ENCODE data around the gene PSMD6. TPM values are rescaled to one million over a fixed set of nuclear protein-coding genes. Genes with fewer than 3 reads are reported as not detected.

Gene PSMD6
- total RNA-seq, 1 donor from 2014 or later = 81.4 TPM

GRCh38 chr3:63975723-63976122, 47.6 kb downstream of the PSMD6 start:
- Mint-ChIP-seq H3K9me3 (no peaks in the 10 kb centered on the region), H3K27ac (peak overlapping the region; percentile 16), H3K4me1 (ENCODE audit: unreplicated experiment) (peaks cover 39% of the 10 kb centered on the region), H3K4me3 (peak overlapping the region; percentile 1), H3K27me3 (no peaks in the 10 kb centered on the region), H3K36me3 (peaks cover 14% of the 10 kb centered on the region)
- TF ChIP-seq, protein P1, sequence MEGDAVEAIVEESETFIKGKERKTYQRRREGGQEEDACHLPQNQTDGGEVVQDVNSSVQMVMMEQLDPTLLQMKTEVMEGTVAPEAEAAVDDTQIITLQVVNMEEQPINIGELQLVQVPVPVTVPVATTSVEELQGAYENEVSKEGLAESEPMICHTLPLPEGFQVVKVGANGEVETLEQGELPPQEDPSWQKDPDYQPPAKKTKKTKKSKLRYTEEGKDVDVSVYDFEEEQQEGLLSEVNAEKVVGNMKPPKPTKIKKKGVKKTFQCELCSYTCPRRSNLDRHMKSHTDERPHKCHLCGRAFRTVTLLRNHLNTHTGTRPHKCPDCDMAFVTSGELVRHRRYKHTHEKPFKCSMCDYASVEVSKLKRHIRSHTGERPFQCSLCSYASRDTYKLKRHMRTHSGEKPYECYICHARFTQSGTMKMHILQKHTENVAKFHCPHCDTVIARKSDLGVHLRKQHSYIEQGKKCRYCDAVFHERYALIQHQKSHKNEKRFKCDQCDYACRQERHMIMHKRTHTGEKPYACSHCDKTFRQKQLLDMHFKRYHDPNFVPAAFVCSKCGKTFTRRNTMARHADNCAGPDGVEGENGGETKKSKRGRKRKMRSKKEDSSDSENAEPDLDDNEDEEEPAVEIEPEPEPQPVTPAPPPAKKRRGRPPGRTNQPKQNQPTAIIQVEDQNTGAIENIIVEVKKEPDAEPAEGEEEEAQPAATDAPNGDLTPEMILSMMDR (conservative IDR thresholded peaks at IDR 0.05) = no peak
- no peak for DNase-seq (ENCODE audit: extremely low spot score, unreplicated experiment)

GRCh38 chr3:63974451-63974850, 48.8 kb downstream of the PSMD6 start:
- no peak for DNase-seq (ENCODE audit: extremely low spot score, unreplicated experiment)
- H3K27me3 Mint-ChIP-seq = no peaks in the 10 kb centered on the region
- no peak overlapping the region for H3K27ac Mint-ChIP-seq
- no peak overlapping the region for H3K4me3 Mint-ChIP-seq
- H3K9me3 Mint-ChIP-seq = no peaks in the 10 kb centered on the region
- H3K36me3 Mint-ChIP-seq = peaks cover 14% of the 10 kb centered on the region
- TF ChIP-seq, protein P1 (conservative IDR thresholded peaks at IDR 0.05) = no peak
- peaks cover 52% of the 10 kb centered on the region for H3K4me1 Mint-ChIP-seq (ENCODE audit: unreplicated experiment)

DNA sequence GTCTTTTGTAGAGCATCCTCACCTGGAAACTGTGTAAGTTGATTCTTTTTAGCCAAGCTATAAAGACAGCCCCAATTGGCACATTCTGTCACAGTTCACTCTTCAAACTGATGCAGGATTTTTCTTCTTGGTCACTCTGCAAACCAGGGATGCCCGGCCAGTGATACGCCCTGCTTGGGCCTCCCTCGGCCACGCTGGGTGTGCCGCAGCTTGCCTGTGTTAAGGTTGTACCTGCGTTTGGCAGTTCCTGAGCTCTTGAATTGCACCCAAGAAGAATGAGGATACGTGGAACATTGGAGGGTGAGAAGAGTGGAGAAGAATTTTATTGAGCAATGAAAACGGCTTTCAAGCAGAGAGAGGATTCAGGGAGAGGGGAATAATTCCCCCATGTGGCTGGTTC, 49.9 kb downstream of the PSMD6 start:
- no peaks in the 10 kb centered on the region for H3K9me3 Mint-ChIP-seq
- no peak overlapping the region for H3K27ac Mint-ChIP-seq
- no peaks in the 10 kb centered on the region for H3K27me3 Mint-ChIP-seq
- TF ChIP-seq, protein P1 (conservative IDR thresholded peaks at IDR 0.05) = no peak
- peaks cover 57% of the 10 kb centered on the region for H3K4me1 Mint-ChIP-seq (ENCODE audit: unreplicated experiment)
- no peak for DNase-seq (ENCODE audit: extremely low spot score, unreplicated experiment)
- peaks cover 9% of the 10 kb centered on the region for H3K36me3 Mint-ChIP-seq
- no peak overlapping the region for H3K4me3 Mint-ChIP-seq

GRCh38 chr3:63972987-63973386, 50.3 kb downstream of the PSMD6 start:
- H3K27ac Mint-ChIP-seq = no peak overlapping the region
- H3K27me3 Mint-ChIP-seq = no peaks in the 10 kb centered on the region
- peaks cover 9% of the 10 kb centered on the region for H3K36me3 Mint-ChIP-seq
- peaks cover 61% of the 10 kb centered on the region for H3K4me1 Mint-ChIP-seq (ENCODE audit: unreplicated experiment)
- no peak for DNase-seq (ENCODE audit: extremely low spot score, unreplicated experiment)
- TF ChIP-seq, protein P1 (conservative IDR thresholded peaks at IDR 0.05) = no peak
- H3K9me3 Mint-ChIP-seq = no peaks in the 10 kb centered on the region
- H3K4me3 Mint-ChIP-seq = no peak overlapping the region

DNA sequence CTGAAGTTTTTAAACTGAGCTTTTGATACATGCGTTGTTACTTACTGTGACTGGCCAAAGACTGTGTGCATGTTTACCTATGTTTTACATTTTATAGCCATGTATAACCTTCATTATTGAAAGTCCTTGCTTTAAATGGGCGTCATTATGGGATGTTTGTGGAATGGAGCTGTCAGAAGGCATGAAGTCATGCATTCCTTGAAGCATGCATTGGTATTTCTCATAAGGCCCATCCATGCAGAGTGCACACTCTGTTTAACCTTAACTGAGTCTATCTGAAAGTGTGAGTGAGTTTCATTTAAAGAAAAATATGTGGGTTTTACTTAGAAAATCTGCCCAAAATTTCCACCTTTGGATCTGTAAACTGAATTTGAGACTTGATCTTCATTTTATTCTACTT, 51.1 kb downstream of the PSMD6 start:
- H3K4me1 Mint-ChIP-seq (ENCODE audit: unreplicated experiment) = peaks cover 64% of the 10 kb centered on the region
- H3K4me3 Mint-ChIP-seq = peak overlapping the region; percentile 33
- no peaks in the 10 kb centered on the region for H3K27me3 Mint-ChIP-seq

More for the DNA sequence above, 51.1 kb downstream of the PSMD6 start:
- Mint-ChIP-seq H3K27ac (peak overlapping the region; percentile 51), H3K36me3 (peaks cover 9% of the 10 kb centered on the region), H3K9me3 (no peaks in the 10 kb centered on the region)
- DNase-seq (ENCODE audit: extremely low spot score, unreplicated experiment) = no peak
- TF ChIP-seq, protein P1 (conservative IDR thresholded peaks at IDR 0.05) = no peak

Measured in type B pancreatic cell (in vitro differentiated cells).